ENCODE measurements around the gene PRSS57.
A peak's percentile ranks its signal among the peaks of the same experiment; 100 is the strongest.

The PRSS57 gene

GRCh38 chr19:681029-682019 lies 13.9 kb downstream of the PRSS57 start:
- TF ChIP-seq RAD21 (IDR thresholded peaks at IDR 0.05; ENCODE audit: low read depth): no peak
- no peak for TF ChIP-seq TCF12 (IDR thresholded peaks at IDR 0.05; ENCODE audit: low read depth)
- TF ChIP-seq, protein P1, sequence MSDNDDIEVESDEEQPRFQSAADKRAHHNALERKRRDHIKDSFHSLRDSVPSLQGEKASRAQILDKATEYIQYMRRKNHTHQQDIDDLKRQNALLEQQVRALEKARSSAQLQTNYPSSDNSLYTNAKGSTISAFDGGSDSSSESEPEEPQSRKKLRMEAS (IDR thresholded peaks at IDR 0.05): peak; percentile 87
- TF ChIP-seq USF1 (IDR thresholded peaks at IDR 0.05): peak; percentile 75
- TF ChIP-seq YY1 (IDR thresholded peaks at IDR 0.05; ENCODE audit: low read depth): no peak

- TF ChIP-seq EGR1 (IDR thresholded peaks at IDR 0.05): 0 out of 2 replicates have a peak, but pooled peaks have one; percentile 9
- peak; percentile 30; the same call in 1 of the 2 replicates for TF ChIP-seq TAF1 (IDR thresholded peaks at IDR 0.05; ENCODE audit: low read depth)
- no peak; the same call in 1 of the 2 replicates for TF ChIP-seq TCF12 (IDR thresholded peaks at IDR 0.05; ENCODE audit: low read depth)
- TF ChIP-seq CREB1 (IDR thresholded peaks at IDR 0.05; ENCODE audit: low read depth): peak; percentile 57; the same call in 1 of the 2 replicates
- no peak for TF ChIP-seq TEAD4 (IDR thresholded peaks at IDR 0.05)
- no peak; the same call in 1 of the 2 replicates for TF ChIP-seq ZBTB7A (IDR thresholded peaks at IDR 0.05; ENCODE audit: low read depth)
- TF ChIP-seq USF1 (IDR thresholded peaks at IDR 0.05): peak; percentile 89
- peak; percentile 15; the same call in 1 of the 2 replicates for TF ChIP-seq RAD21 (IDR thresholded peaks at IDR 0.05; ENCODE audit: low read depth)
Measured at GRCh38 chr19:680287-681028, 14.8 kb downstream of the PRSS57 start.

- TF ChIP-seq FOXM1 (IDR thresholded peaks at IDR 0.05; ENCODE audit: borderline replicate concordance, low read depth) (no peak), ZBTB7A (IDR thresholded peaks at IDR 0.05; ENCODE audit: low read depth) (peak; percentile 70)
Measured at GRCh38 chr19:679418-680286, 15.6 kb downstream of the PRSS57 start.

DNA sequence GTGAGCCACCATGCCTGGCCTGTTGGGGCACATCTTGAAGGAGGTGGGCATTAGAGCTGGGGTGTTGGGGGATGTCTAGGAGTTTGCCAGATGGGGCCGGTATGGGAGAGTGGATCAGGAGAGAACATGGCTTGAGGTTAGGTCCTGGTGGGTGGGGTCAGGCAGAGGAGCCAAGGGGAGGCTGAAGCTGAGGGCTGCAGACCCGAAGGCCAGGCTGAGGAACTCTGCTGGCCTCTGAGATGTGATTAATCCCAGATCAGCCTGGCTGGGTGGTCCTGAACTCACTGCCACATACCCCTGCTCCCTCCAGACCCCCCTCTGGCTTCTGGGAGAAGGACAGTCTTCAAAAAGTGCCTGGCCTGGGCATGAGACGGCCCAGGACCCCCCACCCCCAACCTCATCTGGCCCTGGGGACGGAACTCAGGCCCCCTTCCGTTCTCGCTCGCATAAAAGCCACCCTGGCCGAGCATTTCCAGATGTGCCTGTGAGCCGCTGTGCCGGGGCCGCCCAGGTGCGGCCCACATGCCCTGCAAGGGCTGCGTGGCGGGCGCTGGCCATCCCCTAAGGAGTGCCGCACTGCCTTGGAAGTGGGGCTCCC lies 16.4 kb downstream of the PRSS57 start:
- TF ChIP-seq CREB1 (IDR thresholded peaks at IDR 0.05; ENCODE audit: low read depth) (no peak), REST (IDR thresholded peaks at IDR 0.05; ENCODE audit: low read depth) (no peak), TEAD4 (IDR thresholded peaks at IDR 0.05) (no peak)
- TF ChIP-seq, protein P1 (IDR thresholded peaks at IDR 0.05): no peak

- no peak for TF ChIP-seq YY1 (IDR thresholded peaks at IDR 0.05; ENCODE audit: low read depth)
- TF ChIP-seq, protein P1 (IDR thresholded peaks at IDR 0.05): peak; percentile 4; the same call in 1 of the 2 replicates
Measured at GRCh38 chr19:677601-678436, 17.4 kb downstream of the PRSS57 start.

GRCh38 chr19:677201-677600 lies 18.1 kb downstream of the PRSS57 start:
- peak; percentile 74 for TF ChIP-seq ZBTB7A (IDR thresholded peaks at IDR 0.05; ENCODE audit: low read depth)
- TF ChIP-seq TCF12 (IDR thresholded peaks at IDR 0.05; ENCODE audit: low read depth): no peak; the same call in 1 of the 2 replicates
- TF ChIP-seq CREB1 (IDR thresholded peaks at IDR 0.05; ENCODE audit: low read depth): no peak
- peak; percentile 43 for TF ChIP-seq EP300 (IDR thresholded peaks at IDR 0.05; ENCODE audit: borderline replicate concordance)
- TF ChIP-seq TEAD4 (IDR thresholded peaks at IDR 0.05): peak; percentile 84
- TF ChIP-seq, protein P1 (IDR thresholded peaks at IDR 0.05): peak; percentile 81
- no peak for TF ChIP-seq TAF1 (IDR thresholded peaks at IDR 0.05; ENCODE audit: low read depth)
- TF ChIP-seq NFIC (IDR thresholded peaks at IDR 0.05): peak; percentile 40; the same call in 1 of the 2 replicates

All from Ishikawa (cell line).